IMR-90 (cell line): Measurements from ENCODE around the gene PLCL2. TPM values are rescaled to one million over a fixed set of nuclear protein-coding genes. Genes with fewer than 3 reads are reported as not detected.

Experiments used
- ATAC-seq: fragments of 200-7000 bp; cut with Tn5 transposase; 2 replicates; pipeline ENCODE4 v1.9.1; 2020; ENCODE audit warnings: low read depth, mild to moderate bottlenecking, moderate library complexity
- BruUV-seq: library from RNA; stranded (reverse); fragments of 400-500 nt; replicated peaks from 2 replicates; lab custom pipeline; 2021; lab: Mats Ljungman, UMichigan
- CTCF ChIA-PET: fragments of 300-600 bp; formaldehyde crosslinking; extraction: SDS; loops from one replicate; lab custom pipeline; 2021; ENCODE audit warnings: antibody characterized with exemption; lab: Yijun Ruan, JAX
- POLR2A ChIA-PET: fragments of 300-600 bp; sonication (Branson Sonifier 250); formaldehyde crosslinking; loops from one replicate; lab custom pipeline; 2022; ENCODE audit warnings: antibody characterized with exemption; ENCODE audit not compliant: unreplicated experiment; lab: Charles Lee
- DNase-seq: peaks from one replicate; pipeline ENCODE4 v3.0.0; 2013
- H2AFZ ChIP-seq: replicated peaks from 2 replicates; pipeline ENCODE3; 2013; ENCODE audit warnings: low read length, mild to moderate bottlenecking; ENCODE audit not compliant: poor library complexity
- H2AK5ac ChIP-seq: 2 replicates; pipeline ENCODE4 v1.6.1; 2013; ENCODE audit warnings: low read depth, low read length, inconsistent platforms
- H2AK9ac ChIP-seq: replicated peaks from 2 replicates; pipeline ENCODE3; 2013; ENCODE audit warnings: mild to moderate bottlenecking, low read depth, low read length, moderate library complexity; ENCODE audit not compliant: poor library complexity
- H2BK120ac ChIP-seq: 2 replicates; pipeline ENCODE4 v1.6.1; 2013; ENCODE audit warnings: low read depth, low read length, inconsistent platforms
- H2BK15ac ChIP-seq: 3 replicates; pipeline ENCODE4 v1.6.1; 2013; ENCODE audit warnings: low read depth, low read length, inconsistent platforms
- H2BK20ac ChIP-seq: 2 replicates; pipeline ENCODE4 v1.6.1; 2013; ENCODE audit warnings: low read depth, mild to moderate bottlenecking, inconsistent platforms, low read length, moderate library complexity
- H2BK5ac ChIP-seq: 2 replicates; pipeline ENCODE4 v1.6.1; 2013; ENCODE audit warnings: mild to moderate bottlenecking, low read depth, low read length, inconsistent platforms; ENCODE audit not compliant: poor library complexity, severe bottlenecking
- H3K14ac ChIP-seq: replicated peaks from 2 replicates; pipeline ENCODE4 v1.6.1; 2013; ENCODE audit warnings: low read depth, low read length, inconsistent platforms
- H3K18ac ChIP-seq: 2 replicates; pipeline ENCODE4 v1.6.1; 2013; ENCODE audit warnings: low read depth, low read length, control low read depth
- H3K23ac ChIP-seq: 2 replicates; pipeline ENCODE4 v1.6.1; 2013; ENCODE audit warnings: low read depth, low read length, inconsistent platforms
- H3K27ac ChIP-seq: 2 replicates; pipeline ENCODE4 v1.5.1; 2013; ENCODE audit warnings: mild to moderate bottlenecking, control low read depth, low read length; ENCODE audit not compliant: insufficient read depth
- H3K27me3 ChIP-seq: 2 replicates; pipeline ENCODE4 v1.6.1; 2013; ENCODE audit warnings: low read length; ENCODE audit not compliant: control insufficient read depth, insufficient read depth
- H3K36me3 ChIP-seq: 2 replicates; pipeline ENCODE4 v1.6.1; 2013; ENCODE audit warnings: low read length, mixed read lengths; ENCODE audit not compliant: control insufficient read depth, insufficient read depth
- H3K4ac ChIP-seq: 2 replicates; pipeline ENCODE4 v1.6.1; 2013; ENCODE audit warnings: low read depth, low read length, inconsistent platforms
- H3K4me1 ChIP-seq: 2 replicates; pipeline ENCODE4 v1.6.1; 2013; ENCODE audit warnings: low read length, mixed read lengths; ENCODE audit not compliant: control insufficient read depth, insufficient read depth
- H3K4me2 ChIP-seq: 2 replicates; pipeline ENCODE4 v1.6.1; 2013; ENCODE audit warnings: low read depth, mild to moderate bottlenecking, control low read depth, low read length, moderate library complexity
- H3K4me3 ChIP-seq: 2 replicates; pipeline ENCODE4 v1.5.1; 2013; ENCODE audit warnings: low read depth, mild to moderate bottlenecking, control low read depth, low read length, moderate library complexity; ENCODE audit not compliant: insufficient read depth
- H3K56ac ChIP-seq: 2 replicates; pipeline ENCODE4 v1.6.1; 2013; ENCODE audit warnings: low read length, inconsistent platforms; ENCODE audit not compliant: insufficient read depth; ENCODE audit errors: extremely low read depth
- H3K79me1 ChIP-seq, 2 experiments: 2 replicates each; pipeline ENCODE4 v1.6.1; 2013; ENCODE audit warnings: low read length in 2 of 2, inconsistent platforms in 1 of 2, low read depth in 1 of 2
- H3K9ac ChIP-seq: 2 replicates; pipeline ENCODE4 v1.6.1; 2013; ENCODE audit warnings: low read depth, low read length, control low read depth
- H3K9me1 ChIP-seq: 2 replicates; pipeline ENCODE4 v1.6.1; 2013; ENCODE audit warnings: low read length, inconsistent platforms; ENCODE audit not compliant: insufficient read depth
- H3K9me3 ChIP-seq: 2 replicates; pipeline ENCODE4 v1.6.1; 2013; ENCODE audit warnings: low read length; ENCODE audit not compliant: control insufficient read depth, insufficient read depth
- H4K20me1 ChIP-seq: 2 replicates; pipeline ENCODE4 v1.6.1; 2013; ENCODE audit warnings: low read length, inconsistent platforms; ENCODE audit not compliant: insufficient read depth
- H4K5ac ChIP-seq: 2 replicates; pipeline ENCODE4 v1.6.1; 2013; ENCODE audit warnings: mild to moderate bottlenecking, low read depth, low read length, control low read depth
- H4K8ac ChIP-seq, 2 experiments: 2 replicates each; pipeline ENCODE4 v1.6.1; 2013; ENCODE audit warnings: low read depth in 2 of 2, low read length in 2 of 2, control low read depth in 1 of 2, inconsistent platforms in 1 of 2
- H4K91ac ChIP-seq: 2 replicates; pipeline ENCODE4 v1.6.1; 2013; ENCODE audit warnings: low read depth, low read length, inconsistent platforms; ENCODE audit not compliant: insufficient read depth
- CEBPB ChIP-seq: IDR thresholded peaks from 2 replicates; pipeline ENCODE4 v1.6.1; 2012; ENCODE audit warnings: low read depth, low read length, improper control_type of control experiment
- RCOR1 ChIP-seq: IDR thresholded peaks from 2 replicates; pipeline ENCODE4 v1.6.1; 2012; ENCODE audit warnings: mild to moderate bottlenecking, low read length, improper control_type of control experiment; ENCODE audit not compliant: insufficient replicate concordance
- WGBS, 2 experiments: methylation state at CpG; one replicate each; pipeline versions ENCODE4 v1.1.5 to v1.1.7; 2013; ENCODE audit warnings: missing lambda C conversion rate in 2 of 2; ENCODE audit not compliant: insufficient read length in 1 of 2; ENCODE audit errors: extremely low coverage in 2 of 2; 5-methylcytosine and 5-hydroxymethylcytosine counted together
- dilution Hi-C: fragments of 300-500 bp; cut with HindIII; formaldehyde crosslinking; loops from one replicate; pipeline ENCODE4 v1.14.3; 2018; ENCODE audit warnings: low sequenced_read_pairs; ENCODE audit not compliant: unreplicated experiment
- in situ Hi-C: fragments of 300-500 bp; cut with MboI; formaldehyde crosslinking; loops from 3 replicates; pipeline ENCODE4 v1.14.3; 2019; ENCODE audit warnings: low sequenced_read_pairs, inconsistent platforms, mixed read lengths
- intact Hi-C: fragments of 100-400 bp; cut with micrococcal nuclease; formaldehyde crosslinking; loops from 2 replicates; pipeline ENCODE4 v1.10.0; 2022
- polyA plus RNA-seq, 3 experiments: library from polyadenylated mRNA; depleted of rRNA; stranded (reverse); fragments of >200 nt; gene quantifications; 2 replicates each; pipeline ENCODE4 v1.2.3, GENCODE V29; 2012; ENCODE audit warnings: low replicate concordance in 1 of 3
- total RNA-seq: library from RNA; depleted of rRNA; stranded (reverse); fragments of >200 nt; gene quantifications from 2 replicates; pipeline ENCODE4 v1.2.3, GENCODE V29; 2012

PLCL2 gene
- total and polyA plus RNA-seq, 2 of the 4 experiments (the other 2 are of a cell fraction) = 0.92 to 3.8 TPM

DNA sequence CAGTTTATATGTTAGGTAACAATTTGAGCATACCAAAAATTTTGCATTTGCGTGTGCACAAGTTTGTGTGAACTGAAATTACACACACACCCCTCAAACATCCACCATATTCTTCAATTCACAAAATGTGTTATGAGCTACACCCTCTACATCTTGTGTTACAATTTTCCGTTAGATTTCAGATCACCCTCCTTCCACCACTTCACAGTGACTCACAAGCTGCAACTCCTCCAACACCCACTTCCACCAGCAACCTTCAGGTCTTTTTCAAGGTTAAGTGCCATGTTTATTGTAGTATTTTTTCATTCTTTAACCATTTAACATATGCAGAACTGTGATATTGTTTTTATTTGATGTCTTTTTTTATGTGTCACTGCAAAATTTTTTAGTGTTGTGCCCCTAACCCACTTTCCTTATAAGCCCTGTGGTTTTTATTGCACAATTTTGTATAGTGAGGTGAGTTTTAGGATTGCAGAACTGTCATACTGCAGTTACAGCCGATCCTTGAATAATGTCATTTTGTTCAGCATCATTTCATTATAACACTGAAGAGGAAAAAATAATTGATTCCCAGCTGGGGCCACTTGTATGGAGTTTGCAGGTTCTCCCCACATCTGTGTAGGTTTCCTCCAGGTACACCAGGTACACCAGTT is 148.9 kb downstream of the PLCL2 start:
- Histone ChIP-seq H3K56ac (no peak overlapping the region), H4K5ac (no peak overlapping the region), H4K8ac (no peak overlapping the region), H3K4me1 (no peaks in the 10 kb centered on the region), H3K27me3 (no peaks in the 10 kb centered on the region), H3K18ac (no peak overlapping the region), H3K79me1 (no peaks in the 10 kb centered on the region), H2AFZ (no peak overlapping the region), H4K20me1 (no peaks in the 10 kb centered on the region), H2BK5ac (no peak overlapping the region), H3K4me3 (no peak overlapping the region), H3K9me3 (no peaks in the 10 kb centered on the region), H2AK9ac (no peak overlapping the region), H3K4ac (no peak overlapping the region), H3K4me2 (no peak overlapping the region), H3K27ac (no peak overlapping the region), H3K23ac (no peak overlapping the region), H3K14ac (no peak overlapping the region), H4K91ac (no peak overlapping the region), H2AK5ac (no peak overlapping the region), H2BK15ac (no peak overlapping the region), H2BK20ac (no peak overlapping the region), H2BK120ac (no peak overlapping the region), H3K36me3 (no peaks in the 10 kb centered on the region), H3K9me1 (no peaks in the 10 kb centered on the region), H3K9ac (no peak overlapping the region)
- DNase-seq (peak; percentile 8), ATAC-seq (no peak)
- ChIA-PET CTCF (interaction anchor here (1.0 to 1.1 kb wide), 3 partner anchors 149 to 437 kb away, joined by 3 read pairs; no protein-coding TSS in a partner anchor), POLR2A (no interaction called here)
- no CpG with 5 or more reads among the region's 3 CpGs for WGBS, 2 experiments
- no peak for TF ChIP-seq RCOR1
- peak; percentile 39 for TF ChIP-seq CEBPB
- dilution Hi-C loops = no loop called here
- intact Hi-C loops = loop anchor here (2.0 kb wide), 1 partner anchor 433 kb away; no protein-coding TSS in a partner anchor
- in situ Hi-C loops = loop anchor here (25.0 kb wide), 1 partner anchor 746 kb away; no protein-coding TSS in a partner anchor
- BruUV-seq = no TSS peak
